Endothelial cell of umbilical vein (primary cell): ENCODE results near the gene CTSZ.

Experiments
- CTCF ChIP-seq, 2 donors: IDR thresholded peaks; 1 replicate in 1 of 2; 2 replicates in 1 of 2; pipeline ENCODE4 v1.5.1; 2011; ENCODE audit warnings: low read length in 2 of 2, mild to moderate bottlenecking in 2 of 2, moderate library complexity in 2 of 2, control low read depth in 1 of 2, inconsistent platforms in 1 of 2, low read depth in 1 of 2; ENCODE audit not compliant: insufficient read depth in 1 of 2; ENCODE audit errors: extremely low read depth in 1 of 2
- EZH2 ChIP-seq: IDR thresholded peaks from 2 replicates; pipeline ENCODE4 v1.6.1; 2012; ENCODE audit warnings: borderline replicate concordance, low read depth, mild to moderate bottlenecking, moderate library complexity, low read length, inconsistent platforms; ENCODE audit not compliant: severe bottlenecking
- FOS ChIP-seq: IDR thresholded peaks from 2 replicates; pipeline ENCODE4 v1.6.1; 2011; ENCODE audit warnings: mild to moderate bottlenecking, low read length, moderate library complexity, borderline replicate concordance; ENCODE audit not compliant: insufficient read depth

GRCh38 chr20:59048681-59049030 lies 41.6 kb upstream of the CTSZ start:
- TF ChIP-seq CTCF (IDR thresholded peaks at IDR 0.05; ENCODE audit: extremely low read depth in 1 of 2, insufficient read depth in 1 of 2, low read depth in 1 of 2, low read length in 2 of 2), result no peak
- TF ChIP-seq EZH2, result no peak
- no peak for TF ChIP-seq FOS
